GM12878 (cell line): Measurements from ENCODE around the gene BBS1. TPM values are rescaled to one million over a fixed set of nuclear protein-coding genes. Genes with fewer than 3 reads are reported as not detected.

Experiments used
- ATAC-seq: fragments of 200-7000 bp; cut with Tn5 transposase; 3 replicates; pipeline ENCODE4 v1.9.1; 2020; ENCODE audit warnings: mild to moderate bottlenecking, moderate library complexity
- BruUV-seq: library from RNA; stranded (reverse); fragments of 400-500 nt; replicated peaks from 2 replicates; lab custom pipeline; 2021; lab: Mats Ljungman, UMichigan
- CTCF ChIA-PET: fragments of 300-600 bp; sonication (Branson Sonifier 250); formaldehyde crosslinking; extraction: SDS; loops from one replicate; lab custom pipeline; 2021; ENCODE audit warnings: inconsistent platforms; lab: Yijun Ruan, JAX
- POLR2A ChIA-PET: fragments of 350-600 bp; formaldehyde crosslinking; extraction: SDS; loops from one replicate; lab custom pipeline; 2021; ENCODE audit warnings: inconsistent platforms; lab: Charles Lee
- RAD21 ChIA-PET: fragments of 300-600 bp; sonication (Branson Sonifier 250); formaldehyde crosslinking; loops from one replicate; lab custom pipeline; 2023; ENCODE audit warnings: antibody characterized with exemption; ENCODE audit not compliant: unreplicated experiment; lab: Charles Lee
- SMC1A ChIA-PET: fragments of 300-600 bp; sonication (Branson Sonifier 250); formaldehyde crosslinking; loops from one replicate; lab custom pipeline; 2023; ENCODE audit not compliant: unreplicated experiment, uncharacterized antibody; lab: Charles Lee
- DNase-seq: peaks from one replicate; pipeline ENCODE4 v3.0.0-alpha.2; 2011; ENCODE audit warnings: low read depth, low spot score
- FAIRE-seq: peaks from 3 replicates; lab custom pipeline; 2011; peaks lifted over from hg19 to GRCh38; lab: Jason Lieb, UNC
- H2AFZ ChIP-seq: 2 replicates; pipeline ENCODE4 v1.6.0; 2011; ENCODE audit warnings: low read depth, low read length, control low read depth; ENCODE audit not compliant: control insufficient read depth
- H3K27ac ChIP-seq: 2 replicates; pipeline ENCODE4 v1.5.1; 2011; ENCODE audit warnings: control low read depth; ENCODE audit not compliant: control insufficient read depth, insufficient read depth
- H3K27me3 ChIP-seq, 2 experiments: replicated peaks in 1 of 2; 2 replicates each; pipeline versions ENCODE4 v1.6.0 to v1.6.1; 2011; ENCODE audit warnings: low read length in 1 of 2; ENCODE audit not compliant: control insufficient read depth in 2 of 2, insufficient read depth in 2 of 2
- H3K36me3 ChIP-seq, 2 experiments: 2 replicates each; pipeline ENCODE4 v1.5.1; 2011; ENCODE audit warnings: low read length in 1 of 2; ENCODE audit not compliant: control insufficient read depth in 2 of 2, insufficient read depth in 2 of 2
- H3K4me1 ChIP-seq: 2 replicates; pipeline ENCODE4 v1.6.1; 2011; ENCODE audit warnings: mild to moderate bottlenecking, low read length, moderate library complexity, mixed read lengths; ENCODE audit not compliant: control insufficient read depth, insufficient read depth
- H3K4me2 ChIP-seq: 2 replicates; pipeline ENCODE4 v1.6.0; 2011; ENCODE audit warnings: control low read depth; ENCODE audit not compliant: control insufficient read depth, insufficient read depth
- H3K4me3 ChIP-seq: fragments of 200-600 bp; sonication (generic); 2 replicates; pipeline ENCODE4 v1.5.1; 2016
- H3K79me2 ChIP-seq: 2 replicates; pipeline ENCODE4 v1.6.0; 2011; ENCODE audit warnings: low read length; ENCODE audit not compliant: control insufficient read depth, insufficient read depth
- H3K9ac ChIP-seq: 2 replicates; pipeline ENCODE4 v1.8.0; 2011; ENCODE audit warnings: low read length, control low read depth, mixed read lengths; ENCODE audit not compliant: control insufficient read depth, insufficient read depth
- H3K9me3 ChIP-seq: replicated peaks from 3 replicates; pipeline ENCODE4 v1.5.1; 2011; ENCODE audit warnings: mild to moderate bottlenecking, low read length; ENCODE audit not compliant: control insufficient read depth, insufficient read depth
- H4K20me1 ChIP-seq: 2 replicates; pipeline ENCODE4 v1.6.0; 2011; ENCODE audit not compliant: control insufficient read depth, insufficient read depth
- ATF2 ChIP-seq: IDR thresholded peaks from 2 replicates; pipeline ENCODE4 v1.6.1; 2012; ENCODE audit warnings: low read length, inconsistent platforms
- ATF7 ChIP-seq: fragments of 450-650 bp; IDR thresholded peaks from 2 replicates; pipeline ENCODE4 v1.6.1; 2016; ENCODE audit warnings: low read depth, mild to moderate bottlenecking
- BMI1 ChIP-seq: fragments of 450-650 bp; IDR thresholded peaks from 2 replicates; pipeline ENCODE4 v1.6.1; 2016; ENCODE audit warnings: mild to moderate bottlenecking, moderate library complexity, borderline replicate concordance
- CBX5 ChIP-seq: sonication (generic); IDR thresholded peaks from 2 replicates; pipeline ENCODE4 v1.6.1; 2016; ENCODE audit warnings: low read depth, moderate library complexity, mild to moderate bottlenecking, inconsistent platforms
- ETV6 ChIP-seq, 2 experiments: fragments of 450-650 bp in 1 of 2; IDR thresholded peaks in 1 of 2; conservative IDR thresholded peaks in 1 of 2; 2 replicates each; pipeline ENCODE4 v1.6.1; 2014; ENCODE audit warnings: antibody characterized with exemption in 1 of 2, borderline replicate concordance in 1 of 2, low read depth in 1 of 2, mild to moderate bottlenecking in 1 of 2, moderate library complexity in 1 of 2
- HDAC2 ChIP-seq: fragments of 200-600 bp; sonication (generic); IDR thresholded peaks from 2 replicates; pipeline ENCODE4 v1.6.1; 2017
- KDM1A ChIP-seq: fragments of 200-600 bp; sonication (generic); IDR thresholded peaks from 2 replicates; pipeline ENCODE4 v1.6.1; 2016; ENCODE audit warnings: borderline replicate concordance
- KLF5 ChIP-seq: fragments of 450-650 bp; IDR thresholded peaks from 2 replicates; pipeline ENCODE4 v1.6.1; 2014; ENCODE audit warnings: mild to moderate bottlenecking; ENCODE audit not compliant: partially characterized antibody
- NBN ChIP-seq: fragments of 450-650 bp; IDR thresholded peaks from 2 replicates; pipeline ENCODE4 v1.6.1; 2016
- RAD21 ChIP-seq: IDR thresholded peaks from 2 replicates; pipeline ENCODE4 v1.6.1; 2011; ENCODE audit warnings: mild to moderate bottlenecking, low read depth, low read length, moderate library complexity; ENCODE audit not compliant: insufficient read depth
- RB1 ChIP-seq: fragments of 450-650 bp; formaldehyde crosslinking; IDR thresholded peaks from 2 replicates; pipeline ENCODE4 v1.6.1; 2017; ENCODE audit warnings: mild to moderate bottlenecking, borderline replicate concordance
- RFX5 ChIP-seq: IDR thresholded peaks from 2 replicates; pipeline ENCODE4 v1.6.1; 2011; ENCODE audit warnings: low read depth, low read length, improper control_type of control experiment
- SMARCA5 ChIP-seq: fragments of 450-650 bp; IDR thresholded peaks from 2 replicates; pipeline ENCODE4 v1.6.1; 2017; ENCODE audit warnings: mild to moderate bottlenecking
- YBX1 ChIP-seq: fragments of 450-650 bp; IDR thresholded peaks from 2 replicates; pipeline ENCODE4 v1.6.1; 2016; ENCODE audit warnings: antibody characterized with exemption
- ZNF217 ChIP-seq: fragments of 450-650 bp; IDR thresholded peaks from 2 replicates; pipeline ENCODE4 v1.6.1; 2017; ENCODE audit warnings: antibody characterized with exemption, mild to moderate bottlenecking
- WGBS: methylation state at CpG from one replicate; pipeline ENCODE4 v1.1.6; 2016; ENCODE audit warnings: low lambda C conversion rate; ENCODE audit not compliant: insufficient replicate concordance, insufficient coverage; ENCODE audit errors: missing lambda C conversion rate; 5-methylcytosine and 5-hydroxymethylcytosine counted together
- in situ Hi-C: fragments of 300-500 bp; cut with MboI; formaldehyde crosslinking; loops from 9 replicates; pipeline ENCODE4 v1.14.3; 2018; ENCODE audit warnings: mixed read lengths
- intact Hi-C: fragments of 100-400 bp; cut with micrococcal nuclease; formaldehyde crosslinking; loops from one replicate; pipeline ENCODE4 v1.14.2; 2022; ENCODE audit not compliant: unreplicated experiment
- polyA plus RNA-seq, 11 experiments: library from polyadenylated mRNA; depleted of rRNA in 4 of 11; unstranded in 6 of 11; stranded (reverse) in 5 of 11; fragments of >200 nt; fragmentation: Nextera tagmentation in 4 of 11; fragmentation: Illumina TruSeq in 1 of 11; extraction: Ambion mirVana in 4 of 11; extraction: Trizol in 1 of 11; gene quantifications; 1 replicate in 1 of 11; 2 replicates in 10 of 11; pipeline versions ENCODE4 v1.2.1 to v1.2.3, GENCODE V29; 2011 to 2016; ENCODE audit warnings: inconsistent platforms in 2 of 11, missing spikeins in 2 of 11, low read depth in 1 of 11
- total RNA-seq, 4 experiments: library from RNA; depleted of rRNA in 3 of 4; stranded (reverse); fragments of >200 nt in 3 of 4; fragmentation: Illumina TruSeq in 1 of 4; extraction: Trizol in 1 of 4; gene quantifications; 2 replicates each; pipeline versions ENCODE4 v1.2.1 to v1.2.3, GENCODE V29; 2013 to 2021
- TF ChIP-seq, protein P1 (sequence below): fragments of 450-650 bp; IDR thresholded peaks from 2 replicates; pipeline ENCODE4 v1.6.1; 2017; ENCODE audit warnings: mild to moderate bottlenecking, low read depth, inconsistent platforms; ENCODE audit not compliant: poor library complexity, severe bottlenecking
- TF ChIP-seq, protein P2 (sequence below): IDR thresholded peaks from 2 replicates; pipeline ENCODE4 v1.6.1; 2011; ENCODE audit warnings: borderline replicate concordance, low read depth, mild to moderate bottlenecking, moderate library complexity, mixed read lengths, low read length; ENCODE audit not compliant: insufficient read depth; ENCODE audit errors: extremely low read length

The BBS1 gene
- total and polyA plus RNA-seq, 10 of the 15 experiments (the other 5 are each of a cell fraction or from before 2014, with no cell fraction given): 2.5 to 14.7 (median 8.7) TPM

DNA sequence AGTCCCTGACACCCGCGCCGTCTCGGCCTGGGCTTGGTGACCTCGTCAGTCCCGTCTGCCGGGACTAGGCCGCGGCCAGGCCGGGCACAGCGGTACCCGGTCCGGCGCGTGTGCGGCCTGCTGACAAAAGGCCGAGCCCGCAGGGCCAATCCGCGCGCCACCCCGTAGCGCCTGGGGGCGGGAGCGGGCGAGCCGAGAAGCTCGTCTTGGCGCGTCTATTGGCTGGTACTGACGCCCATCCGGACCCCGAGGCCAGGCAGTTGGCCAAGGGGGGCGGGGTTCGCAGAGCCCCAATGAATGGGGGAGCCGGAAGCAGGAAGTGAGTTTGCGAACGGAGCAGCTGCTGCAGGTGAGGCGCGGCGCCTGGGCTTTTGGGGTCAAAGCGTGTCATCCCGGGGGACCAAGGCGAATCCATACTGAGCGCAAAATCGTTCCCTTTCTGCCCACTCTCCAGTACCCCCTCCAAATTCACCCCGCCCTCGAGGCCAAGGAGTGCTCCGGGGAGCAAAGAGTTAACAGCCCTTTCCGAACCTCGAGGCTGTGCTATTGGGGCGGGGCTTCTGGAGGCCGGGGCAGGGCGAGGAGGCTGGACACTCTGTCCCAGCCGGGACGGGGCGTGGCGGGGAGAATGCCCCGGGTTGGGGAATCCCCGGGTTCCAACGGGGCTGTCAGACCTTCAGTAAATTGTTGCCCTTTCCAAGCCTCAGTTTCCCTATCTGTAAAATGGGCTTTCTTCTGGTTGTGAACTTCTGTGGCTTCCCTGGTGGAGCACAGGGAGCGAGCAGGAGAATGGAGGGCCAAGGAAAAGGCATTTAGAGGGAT lies 30.1 kb upstream of the BBS1 start, which contains the start of gene DPP3:
Gene DPP3 (plus strand): TSS at position 318 of the 822 bp plus-strand sequence. CDS start 1,767 bp downstream, outside the sequence.
- intact Hi-C loops (loop anchor here (1.0 to 2.0 kb wide), 2 partner anchors 41 to 196 kb away; partner anchors contain the start of gene RBM4B), in situ Hi-C loops (no loop called here)
- Histone ChIP-seq H3K9me3 (no peaks in the 10 kb centered on the region), H3K9ac (peak within 1 kb of the TSS; percentile 95), H3K36me3 (peaks cover 0 to 2% of the 10 kb centered on the region in 2 experiments; a peak in 1 of 4 replicates), H3K4me1 (peaks cover 6% of the 10 kb centered on the region), H3K79me2 (peaks cover 23% of the 10 kb centered on the region), H2AFZ (peak within 1 kb of the TSS; percentile 94), H3K4me3 (peak within 1 kb of the TSS; percentile 95), H3K27me3 (no peaks in the 10 kb centered on the region), H3K27ac (peak within 1 kb of the TSS; percentile 89), H3K4me2 (peak within 1 kb of the TSS; percentile 97), H4K20me1 (no peaks in the 10 kb centered on the region)
- DNase-seq (peak; percentile 84), ATAC-seq (peak; percentile 98), FAIRE-seq (peak; percentile 78)
- ChIA-PET CTCF (interaction anchor here (0.6 to 3.6 kb wide), 19 partner anchors 13 to 231 kb away, joined by 3 to 41 read pairs (median 4); partner anchors contain the start of genes BBS1, MRPL11, NPAS4 and PELI3), POLR2A (interaction anchor here (0.5 to 1.7 kb wide), 11 partner anchors 14 to 226 kb away, joined by 3 to 8 read pairs (median 5); partner anchors contain the start of genes MRPL11, PELI3, RBM4B and SLC29A2), SMC1A (interaction anchor here (0.8 to 2.7 kb wide), 8 partner anchors 14 to 199 kb away, joined by 3 to 10 read pairs (median 4); partner anchors contain the start of genes MRPL11 and PELI3), RAD21 (interaction anchor here (0.6 to 3.7 kb wide), 17 partner anchors 9 to 590 kb away, joined by 3 to 23 read pairs (median 3); partner anchors contain the start of genes MRPL11, NPAS4, PELI3 and RBM4)
- under 1% methylated on average over 61 of the region's 62 CpGs for WGBS
- TSS peak; percentile 73 for BruUV-seq
- TF ChIP-seq RFX5 (no peak), RAD21 (no peak), KLF5 (peak; percentile 80), BMI1 (no peak), CBX5 (no peak), ATF2 (no peak), ATF7 (0 out of 2 replicates have a peak, but pooled peaks have one; percentile 44), KDM1A (no peak), ZNF217 (no peak), RB1 (peak; percentile 70; the same call in 1 of the 2 replicates), ETV6 (conservative IDR thresholded peaks at IDR 0.05 in 1 of 2, IDR thresholded peaks at IDR 0.05 in 1 of 2; ENCODE audit: borderline replicate concordance in 1 of 2, low read depth in 1 of 2) (no peak), SMARCA5 (peak; percentile 79), NBN (peak; percentile 87), HDAC2 (no peak), YBX1 (no peak)
- TF ChIP-seq, protein P1, sequence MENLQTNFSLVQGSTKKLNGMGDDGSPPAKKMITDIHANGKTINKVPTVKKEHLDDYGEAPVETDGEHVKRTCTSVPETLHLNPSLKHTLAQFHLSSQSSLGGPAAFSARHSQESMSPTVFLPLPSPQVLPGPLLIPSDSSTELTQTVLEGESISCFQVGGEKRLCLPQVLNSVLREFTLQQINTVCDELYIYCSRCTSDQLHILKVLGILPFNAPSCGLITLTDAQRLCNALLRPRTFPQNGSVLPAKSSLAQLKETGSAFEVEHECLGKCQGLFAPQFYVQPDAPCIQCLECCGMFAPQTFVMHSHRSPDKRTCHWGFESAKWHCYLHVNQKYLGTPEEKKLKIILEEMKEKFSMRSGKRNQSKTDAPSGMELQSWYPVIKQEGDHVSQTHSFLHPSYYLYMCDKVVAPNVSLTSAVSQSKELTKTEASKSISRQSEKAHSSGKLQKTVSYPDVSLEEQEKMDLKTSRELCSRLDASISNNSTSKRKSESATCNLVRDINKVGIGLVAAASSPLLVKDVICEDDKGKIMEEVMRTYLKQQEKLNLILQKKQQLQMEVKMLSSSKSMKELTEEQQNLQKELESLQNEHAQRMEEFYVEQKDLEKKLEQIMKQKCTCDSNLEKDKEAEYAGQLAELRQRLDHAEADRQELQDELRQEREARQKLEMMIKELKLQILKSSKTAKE: peak; percentile 56
- TF ChIP-seq, protein P2, sequence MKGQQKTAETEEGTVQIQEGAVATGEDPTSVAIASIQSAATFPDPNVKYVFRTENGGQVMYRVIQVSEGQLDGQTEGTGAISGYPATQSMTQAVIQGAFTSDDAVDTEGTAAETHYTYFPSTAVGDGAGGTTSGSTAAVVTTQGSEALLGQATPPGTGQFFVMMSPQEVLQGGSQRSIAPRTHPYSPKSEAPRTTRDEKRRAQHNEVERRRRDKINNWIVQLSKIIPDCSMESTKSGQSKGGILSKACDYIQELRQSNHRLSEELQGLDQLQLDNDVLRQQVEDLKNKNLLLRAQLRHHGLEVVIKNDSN: no peak
